CD4-positive, alpha-beta T cell treated with Interleukin-21 for 1 hour (primary cell): Measurements from ENCODE around the gene PACSIN2.

Experiments
- DNase-seq: peaks from one replicate; pipeline ENCODE4 v3.0.0-alpha.2; 2020

The PACSIN2 gene

GRCh38 chr22:42878561-42879305 is 136.2 kb downstream of the PACSIN2 start:
- no peak for DNase-seq

GRCh38 chr22:42877597-42878340 is 137.2 kb downstream of the PACSIN2 start:
- DNase-seq: no peak

- DNase-seq: no peak
These were observed 137.8 kb downstream of the PACSIN2 start for GRCh38 chr22:42877158-42877557.

GRCh38 chr22:42876041-42876440 is 138.9 kb downstream of the PACSIN2 start:
- DNase-seq: no peak

GRCh38 chr22:42874010-42874409 is 140.9 kb downstream of the PACSIN2 start:
- DNase-seq: no peak

GRCh38 chr22:42873356-42873755 is 141.6 kb downstream of the PACSIN2 start:
- DNase-seq: no peak

- DNase-seq: no peak
These were observed 142.1 kb downstream of the PACSIN2 start for GRCh38 chr22:42872821-42873220.

GRCh38 chr22:42871146-42872050 is 143.6 kb downstream of the PACSIN2 start:
- DNase-seq: no peak

- no peak for DNase-seq
These were observed 145.0 kb downstream of the PACSIN2 start for GRCh38 chr22:42869888-42870480.

GRCh38 chr22:42869463-42869862 is 145.5 kb downstream of the PACSIN2 start:
- DNase-seq: no peak

GRCh38 chr22:42868751-42869251 is 146.1 kb downstream of the PACSIN2 start:
- DNase-seq: no peak

- no peak for DNase-seq
These were observed 148.8 kb downstream of the PACSIN2 start for GRCh38 chr22:42866100-42866499.

- DNase-seq: no peak
These were observed 149.4 kb downstream of the PACSIN2 start for GRCh38 chr22:42865536-42865935.

- no peak for DNase-seq
These were observed 151.5 kb downstream of the PACSIN2 start for GRCh38 chr22:42863349-42863961.

GRCh38 chr22:42862045-42862734 is 152.8 kb downstream of the PACSIN2 start:
- DNase-seq: no peak

GRCh38 chr22:42860968-42861367 is 154.0 kb downstream of the PACSIN2 start:
- DNase-seq: no peak

GRCh38 chr22:42857845-42858481 is 157.0 kb downstream of the PACSIN2 start:
- no peak for DNase-seq

GRCh38 chr22:42856865-42857704 is 157.9 kb downstream of the PACSIN2 start, which contains the start of gene ARFGAP3:
ARFGAP3 (minus strand) TSS chr22:42857273; CDS start chr22:42857182, 91 bp downstream.
- peak; percentile 94 for DNase-seq

GRCh38 chr22:42856179-42856864 is 158.6 kb downstream of the PACSIN2 start:
- DNase-seq: peak; percentile 66
